ENCODE measurements around the gene SH3RF1. TPM values are rescaled to one million over a fixed set of nuclear protein-coding genes. Genes with fewer than 3 reads are reported as not detected.

Gene SH3RF1
- total and polyA plus RNA-seq, 11 donors, result 1.7 to 17.2 (median 8.9) TPM

GRCh38 chr4:169236873-169237626 lies 33.7 kb downstream of the SH3RF1 start:
- no peaks in the 10 kb centered on the region for H3K27me3 ChIP-seq
- WGBS, 4 donors, result 21 to 28% (median 27%) methylated on average over 6 of the region's 6 CpGs
- H3K27ac ChIP-seq, result peak overlapping the region in 3 of 12 donors; percentile 3 to 4 (median 4)
- ATAC-seq (peak; percentile 25 to 50 (median 44)), DNase-seq (peak in 1 of 5 donors; percentile 30)
- TF ChIP-seq CTCF (IDR thresholded peaks at IDR 0.05) (no peak), POLR2A (IDR thresholded peaks at IDR 0.05) (no peak)
- no peaks in the 10 kb centered on the region for H3K9me3 ChIP-seq
- intact Hi-C loops (cut with DNase I), result no loop called here
- H3K36me3 ChIP-seq, result no peaks in the 10 kb centered on the region
- peaks cover 0 to 53% (median 28%) of the 10 kb centered on the region in 12 donors for H3K4me1 ChIP-seq
- no peak overlapping the region for H3K4me3 ChIP-seq

GRCh38 chr4:169236078-169236477 lies 34.7 kb downstream of the SH3RF1 start:
- TF ChIP-seq POLR2A (IDR thresholded peaks at IDR 0.05) (no peak), CTCF (IDR thresholded peaks at IDR 0.05) (no peak)
- peaks cover 0 to 45% (median 25%) of the 10 kb centered on the region in 12 donors for H3K4me1 ChIP-seq
- DNase-seq (no peak), ATAC-seq (no peak)
- WGBS, 4 donors, result 71 to 89% (median 77%) methylated on average over 6 of the region's 6 CpGs
- H3K27ac ChIP-seq, result no peak overlapping the region
- no peaks in the 10 kb centered on the region for H3K9me3 ChIP-seq
- no peaks in the 10 kb centered on the region for H3K27me3 ChIP-seq
- H3K36me3 ChIP-seq, result no peaks in the 10 kb centered on the region
- H3K4me3 ChIP-seq, result no peak overlapping the region
- intact Hi-C loops (cut with DNase I), result no loop called here

- no peaks in the 10 kb centered on the region for H3K27me3 ChIP-seq
- DNase-seq, result no peak
- no peaks in the 10 kb centered on the region for H3K36me3 ChIP-seq
- peaks cover 0 to 51% (median 29%) of the 10 kb centered on the region in 12 donors for H3K4me1 ChIP-seq
- intact Hi-C loops (cut with DNase I), result no loop called here
- WGBS, 4 donors, result 86 to 90% (median 89%) methylated on average over 7 of the region's 7 CpGs
- no peak for ATAC-seq
- H3K4me3 ChIP-seq, result no peak overlapping the region
- no peak for TF ChIP-seq POLR2A (IDR thresholded peaks at IDR 0.05)
- no peak for TF ChIP-seq CTCF (IDR thresholded peaks at IDR 0.05)
- H3K27ac ChIP-seq, result no peak overlapping the region
- no peaks in the 10 kb centered on the region for H3K9me3 ChIP-seq
Observed at GRCh38 chr4:169234137-169234855, 36.5 kb downstream of the SH3RF1 start.

- peaks cover 0 to 48% (median 30%) of the 10 kb centered on the region in 12 donors for H3K4me1 ChIP-seq
- H3K27me3 ChIP-seq, result no peaks in the 10 kb centered on the region
- H3K9me3 ChIP-seq, result no peaks in the 10 kb centered on the region
- TF ChIP-seq POLR2A (IDR thresholded peaks at IDR 0.05), result no peak
- H3K27ac ChIP-seq, result no peak overlapping the region
- WGBS, 4 donors, result 80 to 95% (median 91%) methylated on average over 4 of the region's 4 CpGs
- no peak for ATAC-seq
- no peak overlapping the region for H3K4me3 ChIP-seq
- H3K36me3 ChIP-seq, result no peaks in the 10 kb centered on the region
- intact Hi-C loops (cut with DNase I), result no loop called here
- no peak for DNase-seq
Observed at GRCh38 chr4:169233691-169234090, 37.1 kb downstream of the SH3RF1 start.
